GM18498 (cell line): ENCODE measurements around the gene FAM210B.
"Not testable (repeated sequence)": the region's sequence is repeated elsewhere in the genome, so short reads cannot be mapped to it uniquely, and the experiment has no call there.

ENCODE experiments used
- ATAC-seq: cut with Tn5 transposase; IDR thresholded peaks from one replicate; pipeline ENCODE4 v1.9.1; 2021; ENCODE audit warnings: mild to moderate bottlenecking, moderate library complexity; ENCODE audit not compliant: unreplicated experiment

Gene FAM210B

GRCh38 chr20:56391596-56392131 lies 32.9 kb downstream of the FAM210B start:
- peak; percentile 34 for ATAC-seq

GRCh38 chr20:56392132-56392880 lies 33.5 kb downstream of the FAM210B start, which contains the start of the genes AURKA and CSTF1:
Gene AURKA (minus strand): TSS chr20:56392215. CDS start chr20:56388197, 4,018 bp downstream.
Gene CSTF1 (plus strand): TSS chr20:56392645. CDS start chr20:56395553, 2,908 bp downstream.
- ATAC-seq = peak; percentile 90

DNA sequence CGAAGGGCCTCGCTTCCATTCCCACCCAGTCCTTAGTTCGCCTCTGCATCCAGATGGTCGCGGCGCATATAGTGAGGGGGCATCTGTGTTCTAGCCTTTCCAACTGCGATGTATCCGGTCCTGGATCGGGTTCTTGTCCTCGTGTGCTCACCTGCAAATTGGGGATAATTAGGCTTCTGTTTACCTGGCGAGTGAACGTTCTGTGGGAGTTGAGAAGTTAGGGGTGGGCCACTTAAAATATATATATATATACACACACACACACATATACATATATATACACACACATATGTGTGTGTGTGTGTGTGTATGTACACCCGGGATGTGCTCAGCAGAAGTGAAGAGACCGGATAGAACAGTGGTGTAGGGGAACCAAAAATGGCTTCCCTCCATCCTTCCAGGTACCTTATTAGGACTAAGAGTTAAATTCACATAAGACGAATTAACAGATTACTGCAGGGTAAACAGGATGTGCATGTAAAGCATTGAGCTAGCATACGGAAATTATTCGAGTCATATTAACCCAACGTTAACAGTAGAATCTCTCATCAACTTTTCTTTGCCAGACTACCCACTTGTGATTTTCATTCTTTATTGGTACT lies 34.2 kb downstream of the FAM210B start:
- ATAC-seq = no peak

- ATAC-seq = no peak
Observed at GRCh38 chr20:56393653-56394052, 34.9 kb downstream of the FAM210B start.

GRCh38 chr20:56395166-56395565 lies 36.4 kb downstream of the FAM210B start:
- no peak for ATAC-seq

DNA sequence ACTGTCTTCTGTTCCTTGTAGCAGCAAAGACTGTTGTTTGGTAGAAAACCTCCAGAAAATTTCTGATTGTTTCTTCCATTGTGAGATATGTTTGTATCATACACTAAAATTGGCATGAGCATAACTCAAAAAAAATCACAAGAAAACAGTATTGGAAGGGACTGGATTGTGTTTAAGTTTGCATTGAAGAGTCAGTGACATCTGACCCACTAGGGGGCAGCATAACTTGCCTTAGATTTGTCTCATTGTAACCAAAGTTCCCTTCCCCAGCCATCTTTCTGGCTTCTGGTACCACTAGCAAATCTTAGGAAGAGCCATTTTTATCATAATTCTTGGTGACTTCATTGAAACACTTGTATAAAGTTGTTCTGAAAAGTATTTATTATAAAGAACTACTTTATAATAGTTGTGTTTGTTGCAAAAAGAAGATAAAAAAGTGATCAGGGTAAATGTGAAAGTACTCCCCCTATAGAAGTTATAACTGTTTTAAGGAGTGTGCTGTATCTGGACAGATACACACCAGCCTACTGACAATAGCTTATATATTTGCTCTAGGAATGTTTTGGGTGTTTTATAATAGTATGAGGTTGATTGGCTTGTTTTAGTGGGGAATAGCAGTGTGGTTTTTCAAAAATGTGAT lies 41.3 kb downstream of the FAM210B start:
- ATAC-seq = peak; percentile 81

DNA sequence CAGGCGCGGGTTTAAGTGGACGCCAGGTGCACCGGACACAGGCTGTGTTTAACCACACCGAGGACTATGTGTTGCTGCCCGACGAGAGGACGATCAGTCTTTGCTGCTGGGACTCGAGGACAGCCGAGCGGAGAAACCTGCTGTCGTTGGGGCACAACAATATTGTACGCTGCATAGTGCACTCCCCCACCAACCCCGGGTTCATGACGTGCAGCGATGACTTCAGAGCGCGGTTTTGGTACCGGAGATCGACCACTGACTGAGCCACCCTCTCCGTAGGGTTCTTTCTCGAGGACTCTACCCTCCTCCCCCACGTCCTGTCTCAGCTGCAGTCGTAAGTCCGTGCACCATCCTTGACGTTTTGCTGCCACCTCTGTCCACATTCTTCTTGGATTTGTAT lies 44.7 kb downstream of the FAM210B start:
- ATAC-seq = no peak

- not testable (repeated sequence) for ATAC-seq
Observed at GRCh38 chr20:56405356-56405755, 46.6 kb downstream of the FAM210B start.

DNA sequence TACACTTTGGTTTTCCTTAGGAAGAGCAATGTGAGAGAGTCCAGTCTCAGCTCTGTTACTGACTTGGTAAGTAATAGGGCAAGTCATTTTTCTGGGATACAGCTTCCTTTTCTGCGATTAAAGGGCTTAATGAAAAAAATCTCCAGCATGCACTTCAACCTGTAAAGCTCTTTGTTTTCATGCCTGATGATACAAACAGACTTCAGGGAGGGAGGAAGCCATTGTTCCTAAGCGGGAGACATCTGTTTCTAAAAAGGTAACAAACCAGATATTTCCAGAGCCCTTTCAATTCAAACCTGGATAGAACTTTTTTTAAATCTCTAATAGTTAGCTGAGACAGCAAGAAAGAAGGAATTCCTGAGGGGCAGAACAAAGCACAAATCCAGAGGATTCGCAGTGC lies 48.1 kb downstream of the FAM210B start:
- ATAC-seq = no peak

- ATAC-seq = no peak
Observed at GRCh38 chr20:56409521-56409920, 50.7 kb downstream of the FAM210B start.

DNA sequence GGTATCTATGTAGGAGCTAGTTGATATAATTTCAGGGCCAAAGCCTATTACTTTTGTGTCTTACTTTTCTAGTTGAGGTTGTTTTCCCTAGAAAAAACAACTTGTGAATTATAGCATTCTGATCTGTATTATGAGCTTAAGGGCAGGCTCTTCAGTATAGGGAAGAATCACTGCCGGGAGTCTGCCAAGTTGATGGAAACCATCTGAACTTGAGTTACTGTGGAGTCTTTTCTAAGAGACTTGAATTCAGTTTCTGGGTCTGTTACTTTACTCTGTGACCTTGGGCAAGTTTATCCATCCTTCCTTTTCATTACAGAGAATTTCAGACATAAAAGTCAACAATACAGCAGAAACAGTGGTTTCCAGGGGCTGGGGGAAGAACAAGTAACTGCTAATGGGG lies 51.2 kb downstream of the FAM210B start:
- no peak for ATAC-seq

DNA sequence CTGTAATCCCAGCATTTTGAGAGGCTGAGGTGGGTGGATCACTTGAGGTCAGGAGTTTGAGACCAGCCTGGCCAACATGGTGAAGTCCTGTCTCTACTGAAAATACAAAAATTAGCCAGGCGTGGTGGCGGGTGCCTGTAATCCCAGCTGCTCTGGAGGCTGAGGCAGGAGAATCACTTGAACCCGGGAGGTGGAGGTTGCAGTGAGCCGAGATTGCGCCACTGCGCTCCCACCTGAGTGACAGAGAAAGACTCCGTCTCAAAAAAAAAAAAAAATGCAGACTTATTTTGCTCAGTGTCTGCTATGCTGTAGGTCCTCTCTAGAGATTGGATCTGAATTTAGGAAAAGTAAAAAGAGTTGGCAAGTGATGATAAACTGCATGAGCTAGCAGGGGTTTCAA lies 52.5 kb downstream of the FAM210B start:
- ATAC-seq = not testable (repeated sequence)

DNA sequence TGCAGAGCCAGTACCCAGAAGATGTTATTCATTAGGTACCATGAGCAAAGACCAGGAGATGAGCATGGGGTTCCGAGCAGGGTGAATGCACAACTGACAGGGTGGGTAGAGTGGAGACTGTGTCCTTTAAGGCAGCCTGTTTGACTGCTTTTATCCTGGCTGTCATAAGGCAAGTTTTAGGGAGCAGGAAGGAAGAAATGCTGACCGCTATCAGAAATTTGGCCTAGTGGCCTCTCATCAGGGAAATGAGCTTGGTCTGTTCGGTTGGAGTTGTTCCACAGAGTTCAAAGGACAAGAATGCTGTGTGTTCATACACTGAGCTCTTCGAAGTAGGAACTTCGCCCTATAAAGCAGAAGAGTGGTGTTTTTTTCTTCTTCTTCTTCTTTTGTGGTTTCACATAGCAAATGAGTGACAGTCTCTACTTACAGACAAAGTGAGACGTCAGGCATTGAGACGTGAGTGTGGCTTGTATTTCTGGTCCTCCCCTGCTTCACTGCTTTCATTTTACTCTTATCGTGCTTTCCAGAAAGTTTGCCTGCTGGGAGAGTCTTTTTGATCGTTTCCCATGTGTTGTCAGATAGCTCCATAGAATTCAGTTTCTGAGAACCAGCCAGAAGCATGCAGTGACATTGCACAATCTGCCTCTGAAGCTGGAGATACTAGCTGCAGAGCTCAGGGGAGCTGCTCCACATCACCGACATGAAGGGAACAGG lies 53.1 kb downstream of the FAM210B start, which contains the start of gene CASS4:
Gene CASS4 (plus strand): TSS at position 502 of the 714 bp plus-strand sequence. CDS start 199 bp downstream, at position 701.
- peak; percentile 74 for ATAC-seq

- ATAC-seq = no peak
Observed at GRCh38 chr20:56412473-56412790, 53.7 kb downstream of the FAM210B start.

DNA sequence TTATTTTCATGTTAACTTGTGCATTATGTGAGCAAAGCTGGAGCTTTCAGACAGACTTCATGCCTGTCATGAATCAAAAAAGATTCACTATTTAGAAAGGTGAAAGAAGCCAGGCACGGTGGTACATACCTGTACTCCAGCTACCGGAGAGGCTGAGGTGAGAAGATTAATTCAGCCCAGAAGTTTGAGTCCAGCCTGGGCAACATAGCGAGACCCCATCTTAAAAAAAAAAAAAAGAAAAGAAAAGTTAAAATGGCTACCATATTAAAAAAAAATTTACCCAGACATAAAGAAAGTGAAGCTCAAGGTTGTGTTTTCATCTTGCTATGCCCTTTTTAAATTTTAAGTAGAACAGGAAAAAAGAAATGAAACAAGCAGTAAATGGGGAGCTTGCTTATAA lies 54.2 kb downstream of the FAM210B start:
- ATAC-seq = no peak

GRCh38 chr20:56414842-56415765 lies 56.3 kb downstream of the FAM210B start:
- no peak for ATAC-seq

DNA sequence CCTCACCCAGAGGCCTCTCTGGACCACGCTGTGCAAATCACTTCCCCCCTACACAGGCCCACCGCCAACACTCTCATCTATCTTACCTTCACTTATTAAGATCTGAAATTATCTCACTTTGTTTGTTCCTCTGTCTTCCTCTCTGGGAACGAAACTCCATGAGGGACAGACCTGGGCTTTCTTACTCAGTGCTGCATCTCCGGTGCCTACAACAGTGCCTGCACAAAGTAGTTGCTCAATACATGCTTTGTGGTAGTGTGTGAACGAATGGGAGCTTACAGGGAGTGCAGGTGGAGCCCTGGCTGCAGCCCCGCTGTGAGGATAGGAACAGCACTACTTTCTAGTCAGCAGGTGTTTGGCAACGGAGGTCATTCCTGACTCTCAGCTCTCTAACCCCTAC lies 58.6 kb downstream of the FAM210B start:
- ATAC-seq = no peak

DNA sequence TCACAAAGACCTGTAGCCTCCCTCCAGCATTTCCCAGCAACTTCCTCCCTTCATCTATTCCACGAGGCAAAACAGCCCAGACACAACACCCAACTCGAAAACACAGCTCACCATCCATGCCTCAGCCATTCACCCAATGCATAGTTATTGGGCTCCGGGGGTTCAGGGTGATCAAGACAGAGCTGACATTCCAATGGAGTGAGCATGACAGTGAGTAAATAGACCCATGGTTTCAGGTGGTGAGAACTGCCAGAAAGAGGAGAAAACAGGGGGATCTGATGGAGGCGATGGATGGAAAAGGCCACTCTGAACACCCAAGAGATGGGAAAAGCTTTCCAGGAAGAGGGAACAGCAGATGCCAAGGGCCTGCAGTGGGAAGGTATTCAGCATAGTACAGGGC lies 59.1 kb downstream of the FAM210B start:
- ATAC-seq = no peak
